DOHH2 (cell line): Measurements from ENCODE around the gene MID1.

ENCODE experiments used
- H3F3A ChIP-seq: fragments of 200-600 bp; sonication (generic), shearing (Covaris generic); 2 replicates; pipeline ENCODE4 v1.6.0; 2016; ENCODE audit warnings: antibody characterized with exemption, mild to moderate bottlenecking; ENCODE audit not compliant: control insufficient read depth, insufficient read depth
- H3K27ac ChIP-seq: fragments of 200-600 bp; sonication (generic); 2 replicates; pipeline ENCODE4 v1.5.1; 2014; ENCODE audit warnings: low read depth, mild to moderate bottlenecking, low read length, moderate library complexity
- H3K27me3 ChIP-seq: fragments of 200-600 bp; sonication (generic); 2 replicates; pipeline ENCODE4 v1.6.1; 2014; ENCODE audit warnings: mild to moderate bottlenecking, low read length, mixed read lengths; ENCODE audit not compliant: control insufficient read depth
- H3K36me3 ChIP-seq: fragments of 200-600 bp; sonication (generic); 2 replicates; pipeline ENCODE4 v1.6.1; 2014; ENCODE audit warnings: mild to moderate bottlenecking, low read length, moderate library complexity, mixed read lengths; ENCODE audit not compliant: control insufficient read depth
- H3K4me1 ChIP-seq: fragments of 200-600 bp; sonication (generic); 2 replicates; pipeline ENCODE4 v1.6.1; 2014; ENCODE audit warnings: mild to moderate bottlenecking, low read length, mixed read lengths; ENCODE audit not compliant: control insufficient read depth
- H3K4me2 ChIP-seq: fragments of 200-600 bp; sonication (generic); 2 replicates; pipeline ENCODE4 v1.6.0; 2014; ENCODE audit warnings: mild to moderate bottlenecking, low read length, moderate library complexity
- H3K4me3 ChIP-seq: fragments of 200-600 bp; sonication (generic); 2 replicates; pipeline ENCODE4 v1.5.1; 2014; ENCODE audit warnings: mild to moderate bottlenecking, low read length, mixed read lengths
- H3K79me2 ChIP-seq: fragments of 200-600 bp; sonication (generic); 2 replicates; pipeline ENCODE4 v1.6.1; 2014; ENCODE audit warnings: mild to moderate bottlenecking, low read length, mixed read lengths; ENCODE audit not compliant: control insufficient read depth
- H3K9me2 ChIP-seq: fragments of 200-600 bp; sonication (generic); replicated peaks from 2 replicates; pipeline ENCODE4 v1.6.1; 2014; ENCODE audit warnings: mild to moderate bottlenecking, low read length, mixed read lengths; ENCODE audit not compliant: control insufficient read depth
- H3K9me3 ChIP-seq: fragments of 200-600 bp; sonication (generic); 2 replicates; pipeline ENCODE4 v1.6.1; 2014; ENCODE audit warnings: antibody characterized with exemption, low read length, mixed read lengths; ENCODE audit not compliant: control insufficient read depth, insufficient read depth
- H4K20me1 ChIP-seq: fragments of 200-600 bp; sonication (generic); 2 replicates; pipeline ENCODE4 v1.6.0; 2014; ENCODE audit warnings: low read depth, mild to moderate bottlenecking, antibody characterized with exemption, low read length, moderate library complexity; ENCODE audit not compliant: control insufficient read depth, insufficient read depth
- CTCF ChIP-seq: fragments of 200-600 bp; sonication (generic); IDR thresholded peaks from one replicate; pipeline ENCODE4 v1.5.1; 2014; ENCODE audit warnings: antibody characterized with exemption, mild to moderate bottlenecking, low read depth, low read length; ENCODE audit not compliant: poor library complexity, severe bottlenecking
- EZH2phosphoT487 ChIP-seq: fragments of 200-600 bp; sonication (generic); IDR thresholded peaks from 2 replicates; pipeline ENCODE4 v1.6.1; 2017; ENCODE audit warnings: borderline replicate concordance, mild to moderate bottlenecking, antibody characterized with exemption, low read length, moderate library complexity, mixed read lengths

MID1 gene

GRCh38 chrX:10628906-10629305 is 8.5 kb upstream of the MID1 start:
- no peaks in the 10 kb centered on the region for H3K9me3 ChIP-seq
- H4K20me1 ChIP-seq, result no peaks in the 10 kb centered on the region
- H3K4me2 ChIP-seq, result no peak overlapping the region
- H3K27ac ChIP-seq, result no peak overlapping the region
- H3K36me3 ChIP-seq, result no peaks in the 10 kb centered on the region
- TF ChIP-seq EZH2phosphoT487, result no peak
- no peak for TF ChIP-seq CTCF
- no peaks in the 10 kb centered on the region for H3K4me1 ChIP-seq
- H3K79me2 ChIP-seq, result no peaks in the 10 kb centered on the region
- H3F3A ChIP-seq, result no peaks in the 10 kb centered on the region
- no peaks in the 10 kb centered on the region for H3K9me2 ChIP-seq
- no peaks in the 10 kb centered on the region for H3K27me3 ChIP-seq
- H3K4me3 ChIP-seq, result no peak overlapping the region

GRCh38 chrX:10622197-10622596 is 1.8 kb upstream of the MID1 start:
- Histone ChIP-seq H3K27ac (no peak overlapping the region), H4K20me1 (no peaks in the 10 kb centered on the region), H3K4me3 (no peak overlapping the region), H3K9me3 (no peaks in the 10 kb centered on the region), H3K4me2 (no peak overlapping the region), H3K79me2 (no peaks in the 10 kb centered on the region), H3K36me3 (no peaks in the 10 kb centered on the region), H3K4me1 (no peaks in the 10 kb centered on the region), H3F3A (no peaks in the 10 kb centered on the region), H3K9me2 (no peaks in the 10 kb centered on the region), H3K27me3 (peaks cover 24% of the 10 kb centered on the region)
- no peak for TF ChIP-seq EZH2phosphoT487
- TF ChIP-seq CTCF, result no peak

- Histone ChIP-seq H3K9me2 (no peaks in the 10 kb centered on the region), H3K4me3 (no peak overlapping the region), H3K4me1 (no peaks in the 10 kb centered on the region), H3K27ac (no peak overlapping the region), H3K79me2 (no peaks in the 10 kb centered on the region), H3F3A (no peaks in the 10 kb centered on the region), H4K20me1 (no peaks in the 10 kb centered on the region), H3K9me3 (no peaks in the 10 kb centered on the region), H3K27me3 (peaks cover 24% of the 10 kb centered on the region), H3K36me3 (no peaks in the 10 kb centered on the region), H3K4me2 (no peak overlapping the region)
- TF ChIP-seq EZH2phosphoT487 (peak; percentile 39; the same call in 1 of the 2 replicates), CTCF (no peak)
Observed at GRCh38 chrX:10619425-10620046, 849 bp downstream of the MID1 start.
